Putamen (tissue), 1 donor: ENCODE results near the gene UBAP2L.
"Not testable (repeated sequence)": the region's sequence is repeated elsewhere in the genome, so short reads cannot be mapped to it uniquely, and the experiment has no call there.

Source experiments
- DNase-seq: peaks from one replicate; pipeline ENCODE4 v3.0.0-alpha.2; 2016; ENCODE audit warnings: low spot score

The UBAP2L gene

GRCh38 chr1:154240294-154240833, 19.6 kb downstream of the UBAP2L start:
- DNase-seq, result no peak

- DNase-seq, result no peak
Observed at GRCh38 chr1:154241703-154242351, 21.1 kb downstream of the UBAP2L start.

GRCh38 chr1:154253671-154254070, 32.9 kb downstream of the UBAP2L start:
- no peak for DNase-seq

- DNase-seq, result no peak
Observed at GRCh38 chr1:154256686-154257085, 35.9 kb downstream of the UBAP2L start.

- DNase-seq, result no peak
Observed at GRCh38 chr1:154258784-154259183, 38.0 kb downstream of the UBAP2L start.

GRCh38 chr1:154260127-154260526, 39.4 kb downstream of the UBAP2L start:
- no peak for DNase-seq

- DNase-seq, result no peak
Observed at GRCh38 chr1:154263465-154264332, 42.9 kb downstream of the UBAP2L start.

- DNase-seq, result no peak
Observed at GRCh38 chr1:154264454-154264853, 43.7 kb downstream of the UBAP2L start.

- no peak for DNase-seq
Observed at GRCh38 chr1:154265586-154265985, 44.8 kb downstream of the UBAP2L start.

- no peak for DNase-seq
Observed at GRCh38 chr1:154270833-154271232, 50.1 kb downstream of the UBAP2L start.

GRCh38 chr1:154272217-154272998, 51.7 kb downstream of the UBAP2L start, which contains the start of gene HAX1:
Gene HAX1, plus strand, starts transcription at chr1:154272629. Its CDS starts 95 bp downstream, at chr1:154272724.
- peak; percentile 92 for DNase-seq

- DNase-seq, result no peak
Observed at GRCh38 chr1:154272999-154273563, 52.3 kb downstream of the UBAP2L start.

GRCh38 chr1:154276797-154277196, 56.0 kb downstream of the UBAP2L start:
- no peak for DNase-seq

GRCh38 chr1:154287591-154287990, 66.8 kb downstream of the UBAP2L start:
- DNase-seq, result not testable (repeated sequence)

- DNase-seq, result no peak
Observed at GRCh38 chr1:154288661-154289060, 67.9 kb downstream of the UBAP2L start.

- peak; percentile 61 for DNase-seq
Observed at GRCh38 chr1:154290921-154291320, 70.2 kb downstream of the UBAP2L start.

GRCh38 chr1:154295408-154296235, 74.9 kb downstream of the UBAP2L start:
- no peak for DNase-seq

GRCh38 chr1:154301582-154301981, 80.8 kb downstream of the UBAP2L start:
- DNase-seq, result no peak

GRCh38 chr1:154304664-154305337, 84.0 kb downstream of the UBAP2L start:
- peak; percentile 80 for DNase-seq

GRCh38 chr1:154306151-154306550, 85.4 kb downstream of the UBAP2L start:
- DNase-seq, result no peak
